A549 treated with dexamethasone at 1 μM for 4 hours (cell line): Measurements from ENCODE around the gene POLA2. TPM values are rescaled to one million over a fixed set of nuclear protein-coding genes. Genes with fewer than 3 reads are reported as not detected.

Experiments
- total RNA-seq: library from RNA; stranded (reverse); fragments of 200-300 nt; extraction: Qiagen RNA extraction; gene quantifications from 5 replicates; pipeline ENCODE4 v1.2.3, GENCODE V29; 2022

Gene POLA2, protein sequence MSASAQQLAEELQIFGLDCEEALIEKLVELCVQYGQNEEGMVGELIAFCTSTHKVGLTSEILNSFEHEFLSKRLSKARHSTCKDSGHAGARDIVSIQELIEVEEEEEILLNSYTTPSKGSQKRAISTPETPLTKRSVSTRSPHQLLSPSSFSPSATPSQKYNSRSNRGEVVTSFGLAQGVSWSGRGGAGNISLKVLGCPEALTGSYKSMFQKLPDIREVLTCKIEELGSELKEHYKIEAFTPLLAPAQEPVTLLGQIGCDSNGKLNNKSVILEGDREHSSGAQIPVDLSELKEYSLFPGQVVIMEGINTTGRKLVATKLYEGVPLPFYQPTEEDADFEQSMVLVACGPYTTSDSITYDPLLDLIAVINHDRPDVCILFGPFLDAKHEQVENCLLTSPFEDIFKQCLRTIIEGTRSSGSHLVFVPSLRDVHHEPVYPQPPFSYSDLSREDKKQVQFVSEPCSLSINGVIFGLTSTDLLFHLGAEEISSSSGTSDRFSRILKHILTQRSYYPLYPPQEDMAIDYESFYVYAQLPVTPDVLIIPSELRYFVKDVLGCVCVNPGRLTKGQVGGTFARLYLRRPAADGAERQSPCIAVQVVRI
- total RNA-seq: 12.0 to 15.3 TPM (median 13.3 TPM) in 5 replicates

DNA sequence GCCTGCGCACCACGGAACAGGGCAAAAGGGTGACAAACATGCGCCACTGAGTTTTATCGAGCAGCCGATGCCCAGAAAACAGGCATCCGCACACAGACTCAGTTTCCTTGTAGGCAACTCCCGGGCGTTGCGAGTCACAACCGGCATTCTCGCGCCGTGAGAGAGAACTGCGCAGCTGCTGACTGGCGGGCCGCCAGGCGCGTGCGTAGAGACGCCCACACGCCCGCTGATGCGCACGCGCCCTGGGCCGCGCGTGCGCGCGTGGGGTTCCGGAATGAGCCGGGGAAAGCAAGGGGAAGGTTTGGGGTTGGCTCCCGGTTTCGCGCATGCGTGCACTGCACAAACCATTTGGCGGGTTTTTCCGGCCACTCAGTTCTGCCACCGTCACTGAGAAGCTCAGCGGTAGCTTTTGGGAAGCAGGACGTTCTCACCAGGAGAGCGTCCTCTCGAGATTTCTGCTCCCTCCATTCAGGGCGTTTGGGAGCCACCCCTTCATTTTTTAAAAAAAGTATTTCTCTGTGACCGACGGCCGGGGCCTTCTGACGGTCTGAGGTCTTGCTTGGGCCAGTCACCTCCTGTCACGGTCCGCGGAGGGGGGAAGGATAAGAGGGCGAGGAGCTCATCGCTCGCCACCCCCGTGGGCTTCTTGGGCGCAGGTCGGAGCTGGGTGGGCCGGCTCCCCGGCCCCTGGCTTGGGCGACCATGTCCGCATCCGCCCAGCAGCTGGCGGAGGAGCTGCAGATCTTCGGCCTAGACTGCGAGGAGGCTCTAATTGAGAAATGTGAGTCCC lies at the start of gene POLA2:
Gene POLA2 (plus strand): TSS at position 372 of the 790 bp plus-strand sequence. CDS start 331 bp downstream, at position 703.

DNA sequence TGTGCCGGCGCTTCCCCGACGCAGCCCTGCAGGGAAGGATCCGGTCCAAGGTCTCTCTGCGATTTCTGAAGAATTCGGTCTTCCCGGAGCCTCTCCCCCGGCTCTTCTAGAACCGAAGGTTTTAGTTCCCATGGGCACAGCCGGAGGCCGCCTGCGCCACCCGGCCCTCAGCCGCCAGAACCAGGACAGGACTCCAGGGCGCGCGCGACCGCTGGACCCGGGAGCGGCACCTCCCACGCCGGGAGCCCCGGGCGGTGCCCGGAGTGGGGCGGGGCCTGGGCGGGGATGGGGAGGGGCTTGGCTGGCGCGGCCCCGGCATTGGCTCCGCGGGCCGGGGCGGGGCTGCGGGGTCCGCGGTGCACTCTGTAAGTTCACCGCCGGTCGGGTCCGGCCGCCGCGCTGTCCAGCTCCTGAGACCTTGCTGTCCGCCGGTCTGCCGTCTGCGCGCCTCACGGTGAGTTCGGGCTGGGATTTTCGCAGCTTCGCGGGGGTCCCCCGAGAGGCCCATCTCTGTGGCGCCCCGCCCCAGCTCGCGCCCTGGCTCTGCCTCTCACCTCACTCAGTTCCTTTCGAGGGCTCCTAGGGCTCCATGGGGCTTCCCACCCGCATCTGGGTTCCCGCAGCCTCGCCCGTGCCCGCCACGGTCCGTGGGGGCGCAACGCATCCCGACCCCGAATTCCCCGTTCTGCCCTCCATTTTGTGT lies 52.9 kb downstream of the POLA2 start, which contains the start of gene CDC42EP2:
Gene CDC42EP2 (plus strand): TSS at position 366 of the 703 bp plus-strand sequence. CDS start 6,033 bp downstream, outside the sequence.

Other genes starting within 250 kb of the POLA2 start
- gene ARL2, start 247.8 kb upstream of the POLA2 start, total RNA-seq: 172 to 187 TPM (median 178 TPM) in 5 replicates
- gene SNX15, start 234.5 kb upstream of the POLA2 start, total RNA-seq: 18.9 to 23.9 TPM (median 22.8 TPM) in 5 replicates
- gene SAC3D1, start 220.8 kb upstream of the POLA2 start, total RNA-seq: 33.5 to 51.7 TPM (median 49.0 TPM) in 5 replicates
- 0.18 TPM in 1 of 5 replicates, not detected in the others for gene NAALADL1, start 203.4 kb upstream of the POLA2 start, total RNA-seq
- gene CDCA5, start 177.9 kb upstream of the POLA2 start, total RNA-seq: 64.4 to 77.1 TPM (median 72.9 TPM) in 5 replicates
- gene ZFPL1, start 177.7 kb upstream of the POLA2 start, total RNA-seq: 33.7 to 38.4 TPM (median 36.4 TPM) in 5 replicates
- gene VPS51, start 165.7 kb upstream of the POLA2 start, total RNA-seq: 55.8 to 61.2 TPM (median 60.5 TPM) in 5 replicates
- 4.6 to 8.6 TPM (median 5.9 TPM) in 5 replicates for gene TM7SF2, start 150.1 kb upstream of the POLA2 start, total RNA-seq
- gene ZNHIT2, start 144.3 kb upstream of the POLA2 start, total RNA-seq: 11.1 to 19.9 TPM (median 19.4 TPM) in 5 replicates
- 854 to 960 TPM (median 861 TPM) in 5 replicates for gene FAU, start 139.8 kb upstream of the POLA2 start, total RNA-seq
- gene MRPL49, start 139.6 kb upstream of the POLA2 start, total RNA-seq: 66.1 to 73.7 TPM (median 68.6 TPM) in 5 replicates
- gene SYVN1, start 127.4 kb upstream of the POLA2 start, total RNA-seq: 24.1 to 42.1 TPM (median 41.2 TPM) in 5 replicates
- gene SPDYC, start 91.7 kb upstream of the POLA2 start, total RNA-seq: not detected in 5 replicates
- 85.0 to 136 TPM (median 126 TPM) in 5 replicates for gene CAPN1, start 80.0 kb upstream of the POLA2 start, total RNA-seq
- gene CDC42EP2, start 52.9 kb downstream of the POLA2 start, total RNA-seq: 16.1 to 22.5 TPM (median 19.6 TPM) in 5 replicates
- 38.8 to 42.8 TPM (median 42.2 TPM) in 5 replicates for gene DPF2, start 71.9 kb downstream of the POLA2 start, total RNA-seq
- gene TIGD3, start 92.8 kb downstream of the POLA2 start, total RNA-seq: 0.80 to 1.2 TPM (median 1.0 TPM) in 5 replicates
- gene SLC25A45, start 120.7 kb downstream of the POLA2 start, total RNA-seq: 10.7 to 16.6 TPM (median 15.4 TPM) in 5 replicates
- gene FRMD8, start 124.7 kb downstream of the POLA2 start, total RNA-seq: 34.3 to 52.8 TPM (median 49.7 TPM) in 5 replicates
- 91.2 to 211 TPM (median 154 TPM) in 5 replicates for gene NEAT1, start 160.8 kb downstream of the POLA2 start, total RNA-seq
- gene MALAT1, start 237.1 kb downstream of the POLA2 start, total RNA-seq: 47.0 to 89.3 TPM (median 68.8 TPM) in 5 replicates